HepG2 (cell line): ENCODE data around the gene THOC5. TPM values are rescaled to one million over a fixed set of nuclear protein-coding genes. Genes with fewer than 3 reads are reported as not detected.

Experiments
- ATAC-seq: fragments of 200-7000 bp; cut with Tn5 transposase; 3 replicates; pipeline ENCODE4 v1.9.1; 2020; ENCODE audit warnings: mild to moderate bottlenecking, moderate library complexity
- BruUV-seq: library from RNA; stranded (reverse); fragments of 400-500 nt; replicated peaks from 2 replicates; lab custom pipeline; 2021; lab: Mats Ljungman, UMichigan
- CTCF ChIA-PET: fragments of 300-600 bp; formaldehyde crosslinking; extraction: SDS; loops from one replicate; lab custom pipeline; 2021; ENCODE audit warnings: low total read pairs, inconsistent platforms, low intra/inter-chr PET ratio; lab: Yijun Ruan, JAX
- POLR2A ChIA-PET: fragments of 350-600 bp; sonication (Branson Sonifier 250); formaldehyde crosslinking; loops from one replicate; lab custom pipeline; 2020; ENCODE audit warnings: antibody characterized with exemption, inconsistent platforms; lab: Yijun Ruan, JAX
- DNase-seq: peaks from one replicate; pipeline ENCODE4 v3.0.0-alpha.2; 2015; ENCODE audit warnings: low spot score
- FAIRE-seq: peaks from 3 replicates; lab custom pipeline; 2011; peaks lifted over from hg19 to GRCh38; lab: Jason Lieb, UNC
- H2AFZ ChIP-seq: one replicate; pipeline ENCODE4 v1.6.1; 2011; ENCODE audit warnings: low read length, inconsistent platforms
- H3K27ac ChIP-seq: fragments of 300-600 bp; 3 replicates; pipeline ENCODE4 v1.8.0; 2011; ENCODE audit warnings: mixed run types, mild to moderate bottlenecking, mixed read lengths, low read length, inconsistent platforms; ENCODE audit not compliant: insufficient read depth; ENCODE audit errors: extremely low read length
- H3K27me3 ChIP-seq, 2 experiments: fragments of 200-600 bp in 1 of 2; 2 replicates in 1 of 2; 3 replicates in 1 of 2; pipeline versions ENCODE4 v1.6.0 to v1.8.0; 2011; ENCODE audit warnings: low read length in 2 of 2, mild to moderate bottlenecking in 2 of 2, moderate library complexity in 2 of 2, inconsistent platforms in 1 of 2; ENCODE audit not compliant: insufficient read depth in 2 of 2, control insufficient read depth in 1 of 2
- H3K36me3 ChIP-seq, 2 experiments: fragments of 200-600 bp in 1 of 2; replicated peaks in 1 of 2; 2 replicates in 1 of 2; 3 replicates in 1 of 2; pipeline versions ENCODE4 v1.5.1 to v1.8.0; 2011; ENCODE audit warnings: low read length in 2 of 2, inconsistent platforms in 1 of 2; ENCODE audit not compliant: insufficient read depth in 2 of 2, control insufficient read depth in 1 of 2
- H3K4me1 ChIP-seq: 2 replicates; pipeline ENCODE4 v1.5.1; 2012; ENCODE audit warnings: low read length, inconsistent platforms; ENCODE audit not compliant: insufficient read depth
- H3K4me2 ChIP-seq: 2 replicates; pipeline ENCODE4 v1.6.0; 2011; ENCODE audit warnings: low read depth, low read length, inconsistent platforms
- H3K4me3 ChIP-seq, 3 experiments: fragments of 200-600 bp in 1 of 3; sonication (generic), shearing (Covaris generic) in 1 of 3; replicated peaks in 1 of 3; 2 replicates each; pipeline ENCODE4 v1.5.1; 2011 to 2016; ENCODE audit warnings: low read length in 3 of 3, inconsistent platforms in 2 of 3, low read depth in 2 of 3, mild to moderate bottlenecking in 2 of 3, control low read depth in 1 of 3, mixed read lengths in 1 of 3; ENCODE audit not compliant: insufficient read depth in 1 of 3
- H3K79me2 ChIP-seq: one replicate; pipeline ENCODE4 v1.6.1; 2011; ENCODE audit warnings: low read length, inconsistent platforms; ENCODE audit not compliant: insufficient read depth
- H3K9ac ChIP-seq: 2 replicates; pipeline ENCODE4 v1.6.0; 2011; ENCODE audit warnings: mild to moderate bottlenecking, low read depth, low read length, inconsistent platforms; ENCODE audit not compliant: insufficient read depth
- H3K9me3 ChIP-seq: 2 replicates; pipeline ENCODE4 v1.5.1; 2012; ENCODE audit warnings: mild to moderate bottlenecking, low read length
- H4K20me1 ChIP-seq: 2 replicates; pipeline ENCODE4 v1.6.0; 2011; ENCODE audit warnings: inconsistent platforms, mild to moderate bottlenecking, low read length, moderate library complexity; ENCODE audit not compliant: insufficient read depth
- ARID2 ChIP-seq: sonication (generic); formaldehyde crosslinking; IDR thresholded peaks from 2 replicates; pipeline ENCODE4 v1.8.1; 2022; ENCODE audit warnings: mild to moderate bottlenecking, missing genetic modification reagents, borderline replicate concordance
- GTF3A ChIP-seq: sonication (generic); formaldehyde crosslinking; conservative IDR thresholded peaks from 2 replicates; pipeline ENCODE4 v1.4.0; 2020; ENCODE audit warnings: mild to moderate bottlenecking, missing genetic modification reagents
- PRDM10 ChIP-seq: sonication (generic); formaldehyde crosslinking; IDR thresholded peaks from 2 replicates; pipeline ENCODE4 v1.4.0; 2020; ENCODE audit warnings: low read depth, missing genetic modification reagents
- SMAD9 ChIP-seq: sonication (generic); formaldehyde crosslinking; IDR thresholded peaks from 2 replicates; pipeline ENCODE4 v1.5.1; 2020; ENCODE audit warnings: mild to moderate bottlenecking, missing genetic modification reagents
- ZBTB1 ChIP-seq: sonication (generic); formaldehyde crosslinking; IDR thresholded peaks from 2 replicates; pipeline ENCODE4 v1.4.0; 2020; ENCODE audit warnings: missing genetic modification reagents, borderline replicate concordance
- ZBTB20 ChIP-seq: sonication (generic); formaldehyde crosslinking; IDR thresholded peaks from 2 replicates; pipeline ENCODE4 v1.8.1; 2023; ENCODE audit warnings: missing genetic modification reagents, low read depth, mild to moderate bottlenecking, borderline replicate concordance
- ZBTB34 ChIP-seq: sonication (generic); formaldehyde crosslinking; IDR thresholded peaks from 2 replicates; pipeline ENCODE4 v1.8.0; 2022; ENCODE audit warnings: mild to moderate bottlenecking, missing genetic modification reagents
- ZNF570 ChIP-seq: sonication (generic); formaldehyde crosslinking; IDR thresholded peaks from 2 replicates; pipeline ENCODE4 v1.4.0; 2020; ENCODE audit warnings: mild to moderate bottlenecking, missing genetic modification reagents, borderline replicate concordance
- ZNF879 ChIP-seq: sonication (generic); formaldehyde crosslinking; IDR thresholded peaks from 2 replicates; pipeline ENCODE4 v1.8.1; 2023; ENCODE audit warnings: missing genetic modification reagents
- WGBS: methylation state at CpG from one replicate; pipeline ENCODE4 v1.1.6; 2017; ENCODE audit warnings: low lambda C conversion rate; 5-methylcytosine and 5-hydroxymethylcytosine counted together
- in situ Hi-C: cut with HindIII; loops from 2 replicates; pipeline ENCODE4 v1.10.0; 2017; ENCODE audit warnings: low pct_unique_long_range_greater_than_20kb; ENCODE audit not compliant: extremely low pct_ligation_motif_present
- intact Hi-C: fragments of 100-400 bp; cut with micrococcal nuclease; formaldehyde crosslinking; loops from one replicate; pipeline ENCODE4 v1.10.0; 2022; ENCODE audit not compliant: unreplicated experiment
- polyA plus RNA-seq, 8 experiments: library from polyadenylated mRNA; depleted of rRNA in 3 of 8; stranded (reverse) in 7 of 8; unstranded in 1 of 8; fragments of >200 nt; fragmentation: Illumina TruSeq in 4 of 8; extraction: Trizol in 4 of 8; gene quantifications; 2 replicates each; pipeline versions ENCODE4 v1.2.1 to v1.2.3, GENCODE V29; 2011 to 2016; ENCODE audit warnings: low read depth in 4 of 8, missing spikeins in 1 of 8, mixed read lengths in 1 of 8; ENCODE audit not compliant: insufficient read depth in 1 of 8
- total RNA-seq, 5 experiments: library from RNA; depleted of rRNA; stranded (reverse); fragments of >200 nt; fragmentation: Illumina TruSeq; extraction: Trizol; gene quantifications; 2 replicates each; pipeline ENCODE4 v1.2.3, GENCODE V29; 2016; ENCODE audit warnings: low read depth in 1 of 5

The THOC5 gene
- total and polyA plus RNA-seq, 2 of the 13 experiments (the other 11 are each of a cell fraction or from before 2014, with no cell fraction given), result 45.8 to 46.7 TPM

GRCh38 chr22:29509815-29510214 is 43.7 kb downstream of the THOC5 start:
- no peak overlapping the region for H3K4me3 ChIP-seq
- BruUV-seq, result no TSS peak
- FAIRE-seq (no peak), DNase-seq (no peak), ATAC-seq (no peak)
- in situ Hi-C loops (loop anchor here (10.0 kb wide), 1 partner anchor 115 kb away; no protein-coding TSS in a partner anchor), intact Hi-C loops (loop anchor here (1.0 to 5.0 kb wide), 2 partner anchors 28 to 247 kb away; no protein-coding TSS in a partner anchor)
- H3K4me1 ChIP-seq, result no peaks in the 10 kb centered on the region
- H4K20me1 ChIP-seq, result no peaks in the 10 kb centered on the region
- H3K27me3 ChIP-seq, result no peaks in the 10 kb centered on the region
- peaks cover 22 to 64% of the 10 kb centered on the region in 2 experiments for H3K36me3 ChIP-seq
- TF ChIP-seq ZNF879 (CRISPR knock-in tag), result no peak
- no peak for TF ChIP-seq ZNF570 (CRISPR knock-in tag)
- TF ChIP-seq ZBTB20, result no peak
- no peak for TF ChIP-seq ARID2
- no peak for TF ChIP-seq PRDM10 (CRISPR knock-in tag)
- no peak for TF ChIP-seq SMAD9 (CRISPR knock-in tag)
- TF ChIP-seq ZBTB1 (CRISPR knock-in tag), result no peak
- TF ChIP-seq ZBTB34 (CRISPR knock-in tag), result no peak
- no peak for TF ChIP-seq GTF3A (CRISPR knock-in tag)
- CTCF ChIA-PET, result no interaction called here
- H3K27ac ChIP-seq, result no peak overlapping the region
- WGBS, result 96% methylated on average over 1 of the region's 1 CpG
- POLR2A ChIA-PET, result no interaction called here
- no peak overlapping the region for H3K4me2 ChIP-seq
- H2AFZ ChIP-seq, result no peak overlapping the region
- H3K9me3 ChIP-seq, result no peaks in the 10 kb centered on the region
- H3K79me2 ChIP-seq, result no peaks in the 10 kb centered on the region
- H3K9ac ChIP-seq, result no peak overlapping the region
